Left colon (tissue), 2 donors: ENCODE measurements around the gene SORT1. TPM values are rescaled to one million over a fixed set of nuclear protein-coding genes. Genes with fewer than 3 reads are reported as not detected.

ENCODE experiments used
- ATAC-seq: fragments of 200-7000 bp; cut with Tn5 transposase; one replicate; pipeline ENCODE4 v1.9.1; 2020; ENCODE audit warnings: mild to moderate bottlenecking, moderate library complexity
- DNase-seq, 2 donors: peaks; one replicate each; pipeline ENCODE4 v3.0.0-alpha.2; 2020
- intact Hi-C, 2 donors: fragments of 100-400 bp; cut with DNase I in 1 of 2; cut with micrococcal nuclease in 1 of 2; formaldehyde crosslinking; loops; one replicate each; pipeline versions ENCODE4 v1.11.2 to v1.14.0; 2022; cut with DNase I, micrococcal nuclease
- total RNA-seq, 2 donors: library from RNA; stranded (reverse); fragmentation: NEBNext Ultra II Directional; extraction: Animal tissue kit (Norgen Biotek cat#: 25700); gene quantifications; one replicate each; pipeline ENCODE4 v1.2.1, GENCODE V29; 2021
- donor health status: DM: no; HTN: no; CAD: no.
- donor health status: DM: yes; HTN: yes; CAD: no.

The SORT1 gene
- total RNA-seq, 2 donors from 2014 or later: 123 to 124 TPM

- peak in 1 of 2 donors; percentile 18 for DNase-seq
- intact Hi-C loops: loop anchor here in 1 of 2 donors (5.0 kb wide), 1 partner anchor 132 kb away; no protein-coding TSS in a partner anchor
- ATAC-seq: no peak
Measured at GRCh38 chr1:109270623-109271317, 126.9 kb downstream of the SORT1 start.

DNA sequence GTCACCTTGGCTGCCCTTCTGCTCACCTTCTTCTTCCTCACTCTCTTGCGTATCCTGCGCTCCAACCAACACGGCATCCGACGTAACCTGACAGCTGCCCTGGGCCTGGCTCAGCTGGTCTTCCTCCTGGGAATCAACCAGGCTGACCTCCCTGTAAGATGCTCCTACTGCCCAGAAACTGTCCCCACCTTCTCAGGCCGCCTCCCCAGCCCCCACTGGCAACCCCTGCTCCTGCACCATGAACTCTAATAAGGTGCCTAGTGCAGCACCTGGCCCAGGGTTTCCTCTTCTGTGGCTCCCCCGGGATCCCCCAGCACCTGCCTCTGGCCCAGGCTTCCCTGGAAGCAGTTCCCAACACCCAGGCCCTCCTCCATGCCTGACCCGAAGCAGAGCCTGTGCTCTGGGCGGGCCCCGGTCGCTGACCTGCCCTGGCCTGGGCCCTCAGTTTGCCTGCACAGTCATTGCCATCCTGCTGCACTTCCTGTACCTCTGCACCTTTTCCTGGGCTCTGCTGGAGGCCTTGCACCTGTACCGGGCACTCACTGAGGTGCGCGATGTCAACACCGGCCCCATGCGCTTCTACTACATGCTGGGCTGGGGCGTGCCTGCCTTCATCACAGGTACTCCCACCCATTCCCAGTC lies 127.6 kb downstream of the SORT1 start:
- intact Hi-C loops: loop anchor here (5.0 kb wide), 2 partner anchors 132 to 262 kb away; no protein-coding TSS in a partner anchor
- no peak for ATAC-seq
- DNase-seq: peak in 1 of 2 donors; percentile 11

DNA sequence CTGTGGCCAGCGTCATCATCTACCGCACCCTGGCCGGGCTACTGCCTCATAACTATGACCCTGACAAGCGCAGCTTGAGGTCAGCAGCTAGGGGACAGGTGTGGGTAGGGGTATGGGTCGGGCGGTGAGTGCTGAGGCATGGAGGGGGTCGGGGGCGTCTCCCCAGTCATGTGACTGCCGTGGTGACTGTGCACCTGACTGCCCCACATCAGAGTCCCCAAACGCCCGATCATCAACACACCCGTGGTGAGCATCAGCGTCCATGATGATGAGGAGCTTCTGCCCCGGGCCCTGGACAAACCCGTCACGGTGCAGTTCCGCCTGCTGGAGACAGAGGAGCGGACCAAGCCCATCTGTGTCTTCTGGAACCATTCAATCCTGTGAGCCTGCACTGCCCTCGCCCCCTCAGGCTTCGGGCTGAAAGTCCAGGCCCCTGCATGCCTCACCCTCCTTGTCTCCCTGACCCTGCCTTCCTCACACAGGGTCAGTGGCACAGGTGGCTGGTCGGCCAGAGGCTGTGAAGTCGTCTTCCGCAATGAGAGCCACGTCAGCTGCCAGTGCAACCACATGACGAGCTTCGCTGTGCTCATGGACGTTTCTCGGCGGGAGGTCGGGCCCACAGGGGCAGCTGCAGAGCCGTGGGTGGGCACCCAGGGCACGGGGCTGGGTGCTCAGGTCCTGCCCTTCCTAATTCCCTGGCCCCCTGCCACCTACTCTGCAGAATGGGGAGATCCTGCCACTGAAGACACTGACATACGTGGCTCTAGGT lies 128.3 kb downstream of the SORT1 start:
- DNase-seq (peak in 1 of 2 donors; percentile 17), ATAC-seq (no peak)
- intact Hi-C loops: loop anchor here in 1 of 2 donors (5.0 kb wide), 1 partner anchor 263 kb away; no protein-coding TSS in a partner anchor

GRCh38 chr1:109268431-109269211 lies 129.1 kb downstream of the SORT1 start:
- peak in 1 of 2 donors; percentile 11 for DNase-seq
- intact Hi-C loops: loop anchor here in 1 of 2 donors (5.0 kb wide), 1 partner anchor 264 kb away; no protein-coding TSS in a partner anchor
- ATAC-seq: no peak

- intact Hi-C loops: loop anchor here in 1 of 2 donors (5.0 kb wide), 1 partner anchor 264 kb away; no protein-coding TSS in a partner anchor
- DNase-seq: peak in 1 of 2 donors; percentile 16
- no peak for ATAC-seq
Measured at GRCh38 chr1:109267743-109268300, 129.9 kb downstream of the SORT1 start.

DNA sequence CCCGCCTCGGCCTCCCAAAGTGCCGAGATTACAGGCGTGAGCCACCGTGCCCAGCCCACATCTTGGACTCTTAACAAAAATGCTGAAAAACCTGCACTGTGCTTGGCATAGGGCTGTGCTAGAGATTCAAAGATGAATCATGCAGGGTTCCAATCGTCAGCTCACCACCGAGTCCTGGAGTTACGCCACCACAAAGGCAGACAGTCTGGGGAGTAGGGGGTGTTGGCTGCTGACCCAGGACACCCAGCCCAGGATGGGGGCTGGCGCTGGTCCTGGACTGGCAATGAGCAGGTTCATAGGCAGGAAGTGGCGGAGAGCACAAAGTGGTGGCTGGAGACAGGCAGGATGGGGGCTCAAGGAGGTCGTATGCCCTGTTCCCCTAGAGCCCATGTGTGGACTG lies 130.8 kb downstream of the SORT1 start:
- DNase-seq (peak in 1 of 2 donors; percentile 17), ATAC-seq (no peak)
- intact Hi-C loops: loop anchor here in 1 of 2 donors (5.0 kb wide), 1 partner anchor 265 kb away; no protein-coding TSS in a partner anchor

- ATAC-seq (no peak), DNase-seq (peak in 1 of 2 donors; percentile 24)
Measured at GRCh38 chr1:109265741-109266330, 131.9 kb downstream of the SORT1 start.

DNA sequence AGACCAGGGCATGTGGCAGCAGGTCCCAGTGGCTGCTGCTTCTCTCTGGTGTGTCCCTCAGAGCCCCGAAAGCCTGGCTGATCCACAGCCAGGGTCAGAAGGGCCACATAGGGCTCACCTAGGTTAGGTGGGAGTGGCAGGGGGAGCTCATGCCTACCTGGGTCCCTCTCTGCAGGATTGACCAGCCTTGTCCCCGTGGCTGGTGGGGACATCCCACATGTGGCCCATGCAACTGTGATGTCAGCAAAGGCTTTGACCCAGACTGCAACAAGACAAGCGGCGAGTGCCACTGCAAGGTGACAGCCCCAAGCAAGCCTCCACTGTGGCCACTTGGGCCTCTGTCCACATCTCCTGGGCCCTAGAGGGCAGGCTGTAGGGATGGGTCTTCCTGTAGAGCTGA lies 132.7 kb downstream of the SORT1 start:
- DNase-seq (peak in 1 of 2 donors; percentile 13), ATAC-seq (no peak)
- intact Hi-C loops: loop anchor here in 1 of 2 donors (5.0 kb wide), 1 partner anchor 267 kb away; no protein-coding TSS in a partner anchor

More at GRCh38 chr1:109265741-109266330, 131.9 kb downstream of the SORT1 start:
- intact Hi-C loops: loop anchor here in 1 of 2 donors (5.0 kb wide), 1 partner anchor 266 kb away; no protein-coding TSS in a partner anchor

DNA sequence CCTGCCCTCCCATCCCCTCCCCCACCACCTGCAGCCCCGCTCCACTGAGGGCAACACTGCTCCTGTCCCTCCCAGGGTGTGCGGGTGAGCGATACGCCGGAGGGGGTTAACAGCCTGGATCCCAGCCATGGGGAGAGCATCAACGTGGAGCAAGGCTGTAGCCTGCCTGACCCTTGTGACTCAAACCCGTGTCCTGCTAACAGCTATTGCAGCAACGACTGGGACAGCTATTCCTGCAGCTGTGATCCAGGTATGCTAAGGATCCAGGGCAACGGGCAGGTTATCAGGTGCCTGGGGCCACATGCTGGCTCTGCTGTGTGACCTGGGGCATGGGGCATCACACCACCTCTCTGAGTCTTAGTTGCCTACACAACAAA lies 133.4 kb downstream of the SORT1 start:
- no peak for DNase-seq
- intact Hi-C loops: no loop called here
- no peak for ATAC-seq

DNA sequence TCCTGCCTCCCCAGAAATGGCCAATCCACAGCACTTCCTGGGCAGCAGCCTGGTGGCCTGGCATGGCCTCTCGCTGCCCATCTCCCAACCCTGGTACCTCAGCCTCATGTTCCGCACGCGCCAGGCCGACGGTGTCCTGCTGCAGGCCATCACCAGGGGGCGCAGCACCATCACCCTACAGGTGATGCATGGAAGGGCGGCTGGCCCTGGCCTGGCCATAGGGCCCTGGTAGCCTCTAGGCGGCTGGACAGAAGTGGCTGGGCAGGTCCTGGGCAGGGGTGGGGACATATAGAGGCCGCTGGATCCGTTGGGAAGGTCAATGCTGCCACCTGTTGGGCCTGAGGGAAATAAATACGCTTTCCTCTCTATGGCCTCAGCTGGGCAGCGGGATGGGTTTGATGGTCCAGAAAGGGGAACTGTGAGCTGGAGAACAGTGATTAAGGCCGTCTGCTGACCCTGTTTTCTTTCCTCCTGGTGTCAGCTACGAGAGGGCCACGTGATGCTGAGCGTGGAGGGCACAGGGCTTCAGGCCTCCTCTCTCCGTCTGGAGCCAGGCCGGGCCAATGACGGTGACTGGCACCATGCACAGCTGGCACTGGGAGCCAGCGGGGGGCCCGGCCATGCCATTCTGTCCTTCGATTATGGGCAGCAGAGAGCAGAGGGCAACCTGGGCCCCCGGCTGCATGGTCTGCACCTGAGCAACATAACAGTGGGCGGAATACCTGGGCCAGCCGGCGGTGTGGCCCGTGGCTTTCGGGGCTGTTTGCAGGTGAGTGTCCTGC lies 133.9 kb downstream of the SORT1 start:
- intact Hi-C loops: no loop called here
- DNase-seq (peak; percentile 78 to 84), ATAC-seq (peak; percentile 97)

DNA sequence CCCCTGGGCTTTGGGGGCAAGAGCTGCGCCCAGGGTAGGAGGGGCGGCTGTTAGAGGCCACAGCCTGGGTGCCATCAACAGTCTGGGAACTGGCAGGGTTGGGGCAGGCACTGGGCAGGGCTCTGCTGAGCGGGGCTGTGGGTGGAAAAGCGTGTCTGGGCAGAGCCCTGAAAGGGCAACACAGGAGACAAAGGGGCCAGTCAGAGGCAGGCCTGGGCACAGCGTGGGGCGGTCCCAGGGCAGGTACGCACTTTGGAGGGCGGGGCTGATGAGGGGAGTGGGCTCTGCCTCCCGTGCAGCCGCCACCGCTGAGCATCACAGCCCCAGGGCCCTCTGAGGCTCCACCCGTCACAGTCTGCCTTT lies 134.5 kb downstream of the SORT1 start:
- no peak for DNase-seq
- intact Hi-C loops: no loop called here
- ATAC-seq: peak; percentile 12

DNA sequence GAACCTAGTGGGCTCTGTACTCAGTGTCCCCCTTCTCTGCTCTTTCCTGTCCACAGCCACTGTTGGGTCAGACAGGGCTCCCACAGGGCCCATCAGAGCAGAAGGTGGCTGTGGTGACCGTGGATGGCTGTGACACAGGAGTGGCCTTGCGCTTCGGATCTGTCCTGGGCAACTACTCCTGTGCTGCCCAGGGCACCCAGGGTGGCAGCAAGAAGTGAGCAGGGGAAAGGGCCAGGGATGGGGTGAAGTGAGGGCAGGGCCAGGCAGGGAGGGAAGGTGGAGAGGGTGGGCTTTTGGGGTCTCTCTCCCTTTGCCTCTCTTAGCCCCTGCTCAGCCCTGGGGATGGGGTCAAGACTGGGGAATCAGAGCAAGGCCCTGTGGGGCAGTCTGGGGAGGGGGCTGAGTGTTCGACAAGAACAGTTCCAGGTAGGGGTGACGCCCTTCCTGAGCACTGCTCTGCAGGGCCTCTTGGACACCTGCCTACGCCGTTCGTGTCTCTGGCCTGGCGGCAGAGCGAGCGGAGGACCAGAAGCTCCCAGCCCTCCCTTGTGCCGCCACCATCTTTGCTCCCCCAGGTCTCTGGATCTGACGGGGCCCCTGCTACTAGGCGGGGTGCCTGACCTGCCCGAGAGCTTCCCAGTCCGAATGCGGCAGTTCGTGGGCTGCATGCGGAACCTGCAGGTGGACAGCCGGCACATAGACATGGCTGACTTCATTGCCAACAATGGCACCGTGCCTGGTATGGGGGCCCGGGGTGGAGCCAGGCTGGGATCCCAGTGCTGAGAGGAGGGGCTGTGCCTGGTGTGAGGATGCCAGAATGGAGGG lies 135.3 kb downstream of the SORT1 start:
- ATAC-seq (no peak), DNase-seq (no peak)
- intact Hi-C loops: no loop called here

- intact Hi-C loops: no loop called here
- DNase-seq (no peak), ATAC-seq (no peak)
Measured at GRCh38 chr1:109261578-109261977, 136.1 kb downstream of the SORT1 start.

GRCh38 chr1:109261006-109261405 lies 136.7 kb downstream of the SORT1 start:
- ATAC-seq: no peak
- DNase-seq: no peak
- intact Hi-C loops: no loop called here

DNA sequence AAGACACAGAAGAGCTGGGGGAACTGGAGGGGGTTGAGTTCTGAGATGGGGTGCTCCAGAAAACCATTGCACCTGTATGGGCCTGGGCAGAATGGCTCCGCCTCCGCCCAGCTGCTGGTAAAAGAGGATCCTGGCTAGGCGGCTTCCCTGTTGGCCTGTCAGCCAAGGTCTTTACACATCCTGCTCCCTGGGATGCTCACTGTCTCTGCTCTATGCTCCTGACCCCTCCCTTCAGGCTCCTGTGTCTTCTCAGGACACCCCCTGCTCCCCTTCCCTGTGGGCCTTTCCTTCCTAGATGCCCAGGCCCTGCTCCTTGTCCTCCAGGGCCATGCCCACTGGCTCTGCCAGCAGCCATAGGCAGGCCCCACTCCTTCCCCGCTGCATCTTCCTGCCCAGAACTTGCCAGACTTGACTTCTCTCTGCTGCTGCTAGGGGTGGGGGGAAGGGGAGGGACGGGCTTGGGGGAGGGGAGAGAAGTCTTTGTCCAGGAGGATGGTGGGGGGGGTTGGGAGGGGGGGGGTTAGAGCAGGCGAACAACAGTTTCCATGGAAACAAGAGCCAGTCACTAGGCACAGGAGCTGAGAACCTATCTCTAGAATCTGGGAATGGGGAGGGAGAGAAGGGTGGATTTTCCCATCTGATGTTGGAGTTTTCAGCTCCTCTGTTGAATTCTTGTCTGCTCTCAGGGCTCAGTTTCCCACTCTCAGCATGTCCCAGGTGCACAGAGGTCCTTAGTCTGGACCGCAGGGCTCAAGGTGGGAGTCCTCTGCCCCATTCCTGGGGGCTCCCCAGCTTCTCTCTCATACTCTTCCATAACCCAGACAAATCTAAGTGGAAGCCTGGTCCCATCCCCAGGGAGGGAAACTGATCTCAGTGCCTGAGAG lies 137.8 kb downstream of the SORT1 start:
- intact Hi-C loops: no loop called here
- no peak for DNase-seq
- ATAC-seq: no peak
